IMR-90 (cell line): ENCODE measurements around the gene TMEM213. TPM values are rescaled to one million over a fixed set of nuclear protein-coding genes. Genes with fewer than 3 reads are reported as not detected.

ENCODE experiments used
- ATAC-seq: fragments of 200-7000 bp; cut with Tn5 transposase; 2 replicates; pipeline ENCODE4 v1.9.1; 2020; ENCODE audit warnings: low read depth, mild to moderate bottlenecking, moderate library complexity
- BruUV-seq: library from RNA; stranded (reverse); fragments of 400-500 nt; replicated peaks from 2 replicates; lab custom pipeline; 2021; lab: Mats Ljungman, UMichigan
- CTCF ChIA-PET: fragments of 300-600 bp; formaldehyde crosslinking; extraction: SDS; loops from one replicate; lab custom pipeline; 2021; ENCODE audit warnings: antibody characterized with exemption; lab: Yijun Ruan, JAX
- POLR2A ChIA-PET: fragments of 300-600 bp; sonication (Branson Sonifier 250); formaldehyde crosslinking; loops from one replicate; lab custom pipeline; 2022; ENCODE audit warnings: antibody characterized with exemption; ENCODE audit not compliant: unreplicated experiment; lab: Charles Lee
- DNase-seq: peaks from one replicate; pipeline ENCODE4 v3.0.0; 2013
- H2AFZ ChIP-seq: replicated peaks from 2 replicates; pipeline ENCODE3; 2013; ENCODE audit warnings: low read length, mild to moderate bottlenecking; ENCODE audit not compliant: poor library complexity
- H2AK5ac ChIP-seq: 2 replicates; pipeline ENCODE4 v1.6.1; 2013; ENCODE audit warnings: low read depth, low read length, inconsistent platforms
- H2AK9ac ChIP-seq: replicated peaks from 2 replicates; pipeline ENCODE3; 2013; ENCODE audit warnings: mild to moderate bottlenecking, low read depth, low read length, moderate library complexity; ENCODE audit not compliant: poor library complexity
- H2BK120ac ChIP-seq: 2 replicates; pipeline ENCODE4 v1.6.1; 2013; ENCODE audit warnings: low read depth, low read length, inconsistent platforms
- H2BK15ac ChIP-seq: 3 replicates; pipeline ENCODE4 v1.6.1; 2013; ENCODE audit warnings: low read depth, low read length, inconsistent platforms
- H2BK20ac ChIP-seq: 2 replicates; pipeline ENCODE4 v1.6.1; 2013; ENCODE audit warnings: low read depth, mild to moderate bottlenecking, inconsistent platforms, low read length, moderate library complexity
- H2BK5ac ChIP-seq: 2 replicates; pipeline ENCODE4 v1.6.1; 2013; ENCODE audit warnings: mild to moderate bottlenecking, low read depth, low read length, inconsistent platforms; ENCODE audit not compliant: poor library complexity, severe bottlenecking
- H3K14ac ChIP-seq: replicated peaks from 2 replicates; pipeline ENCODE4 v1.6.1; 2013; ENCODE audit warnings: low read depth, low read length, inconsistent platforms
- H3K18ac ChIP-seq: 2 replicates; pipeline ENCODE4 v1.6.1; 2013; ENCODE audit warnings: low read depth, low read length, control low read depth
- H3K23ac ChIP-seq: 2 replicates; pipeline ENCODE4 v1.6.1; 2013; ENCODE audit warnings: low read depth, low read length, inconsistent platforms
- H3K27ac ChIP-seq: 2 replicates; pipeline ENCODE4 v1.5.1; 2013; ENCODE audit warnings: mild to moderate bottlenecking, control low read depth, low read length; ENCODE audit not compliant: insufficient read depth
- H3K27me3 ChIP-seq: 2 replicates; pipeline ENCODE4 v1.6.1; 2013; ENCODE audit warnings: low read length; ENCODE audit not compliant: control insufficient read depth, insufficient read depth
- H3K36me3 ChIP-seq: 2 replicates; pipeline ENCODE4 v1.6.1; 2013; ENCODE audit warnings: low read length, mixed read lengths; ENCODE audit not compliant: control insufficient read depth, insufficient read depth
- H3K4ac ChIP-seq: 2 replicates; pipeline ENCODE4 v1.6.1; 2013; ENCODE audit warnings: low read depth, low read length, inconsistent platforms
- H3K4me1 ChIP-seq: 2 replicates; pipeline ENCODE4 v1.6.1; 2013; ENCODE audit warnings: low read length, mixed read lengths; ENCODE audit not compliant: control insufficient read depth, insufficient read depth
- H3K4me2 ChIP-seq: 2 replicates; pipeline ENCODE4 v1.6.1; 2013; ENCODE audit warnings: low read depth, mild to moderate bottlenecking, control low read depth, low read length, moderate library complexity
- H3K4me3 ChIP-seq: 2 replicates; pipeline ENCODE4 v1.5.1; 2013; ENCODE audit warnings: low read depth, mild to moderate bottlenecking, control low read depth, low read length, moderate library complexity; ENCODE audit not compliant: insufficient read depth
- H3K56ac ChIP-seq: 2 replicates; pipeline ENCODE4 v1.6.1; 2013; ENCODE audit warnings: low read length, inconsistent platforms; ENCODE audit not compliant: insufficient read depth; ENCODE audit errors: extremely low read depth
- H3K79me1 ChIP-seq, 2 experiments: 2 replicates each; pipeline ENCODE4 v1.6.1; 2013; ENCODE audit warnings: low read length in 2 of 2, inconsistent platforms in 1 of 2, low read depth in 1 of 2
- H3K9ac ChIP-seq: 2 replicates; pipeline ENCODE4 v1.6.1; 2013; ENCODE audit warnings: low read depth, low read length, control low read depth
- H3K9me1 ChIP-seq: 2 replicates; pipeline ENCODE4 v1.6.1; 2013; ENCODE audit warnings: low read length, inconsistent platforms; ENCODE audit not compliant: insufficient read depth
- H3K9me3 ChIP-seq: 2 replicates; pipeline ENCODE4 v1.6.1; 2013; ENCODE audit warnings: low read length; ENCODE audit not compliant: control insufficient read depth, insufficient read depth
- H4K20me1 ChIP-seq: 2 replicates; pipeline ENCODE4 v1.6.1; 2013; ENCODE audit warnings: low read length, inconsistent platforms; ENCODE audit not compliant: insufficient read depth
- H4K5ac ChIP-seq: 2 replicates; pipeline ENCODE4 v1.6.1; 2013; ENCODE audit warnings: mild to moderate bottlenecking, low read depth, low read length, control low read depth
- H4K8ac ChIP-seq, 2 experiments: 2 replicates each; pipeline ENCODE4 v1.6.1; 2013; ENCODE audit warnings: low read depth in 2 of 2, low read length in 2 of 2, control low read depth in 1 of 2, inconsistent platforms in 1 of 2
- H4K91ac ChIP-seq: 2 replicates; pipeline ENCODE4 v1.6.1; 2013; ENCODE audit warnings: low read depth, low read length, inconsistent platforms; ENCODE audit not compliant: insufficient read depth
- BHLHE40 ChIP-seq: fragments of 150-350 bp; IDR thresholded peaks from 2 replicates; pipeline ENCODE4 v1.6.1; 2016; ENCODE audit warnings: mild to moderate bottlenecking, low read depth, low read length
- CEBPB ChIP-seq: IDR thresholded peaks from 2 replicates; pipeline ENCODE4 v1.6.1; 2012; ENCODE audit warnings: low read depth, low read length, improper control_type of control experiment
- CHD1 ChIP-seq: IDR thresholded peaks from 2 replicates; pipeline ENCODE4 v1.6.1; 2012; ENCODE audit warnings: low read depth, low read length, improper control_type of control experiment
- CTCF ChIP-seq: conservative IDR thresholded peaks from 2 replicates; pipeline ENCODE4 v1.5.1; 2012; ENCODE audit warnings: mild to moderate bottlenecking, low read depth, low read length, improper control_type of control experiment
- ELK1 ChIP-seq: fragments of 150-350 bp; IDR thresholded peaks from 2 replicates; pipeline ENCODE4 v1.6.1; 2016; ENCODE audit warnings: low read depth, mild to moderate bottlenecking, low read length, moderate library complexity, borderline replicate concordance
- FOS ChIP-seq: fragments of 150-350 bp; IDR thresholded peaks from 2 replicates; pipeline ENCODE4 v1.6.1; 2016; ENCODE audit warnings: low read depth, low read length
- MAZ ChIP-seq: IDR thresholded peaks from 2 replicates; pipeline ENCODE4 v1.6.1; 2012; ENCODE audit warnings: low read depth, mild to moderate bottlenecking, low read length, improper control_type of control experiment, moderate library complexity, borderline replicate concordance
- MXI1 ChIP-seq: IDR thresholded peaks from 2 replicates; pipeline ENCODE4 v1.6.1; 2012; ENCODE audit warnings: low read depth, mild to moderate bottlenecking, low read length, moderate library complexity, borderline replicate concordance
- RAD21 ChIP-seq: IDR thresholded peaks from 2 replicates; pipeline ENCODE4 v1.6.1; 2012; ENCODE audit warnings: low read length, improper control_type of control experiment
- RCOR1 ChIP-seq: IDR thresholded peaks from 2 replicates; pipeline ENCODE4 v1.6.1; 2012; ENCODE audit warnings: mild to moderate bottlenecking, low read length, improper control_type of control experiment; ENCODE audit not compliant: insufficient replicate concordance
- RFX5 ChIP-seq: IDR thresholded peaks from 2 replicates; pipeline ENCODE4 v1.8.0; 2012; ENCODE audit warnings: low read depth, mild to moderate bottlenecking, low read length, moderate library complexity
- SMC3 ChIP-seq: fragments of 150-350 bp; IDR thresholded peaks from 2 replicates; pipeline ENCODE4 v1.6.1; 2016; ENCODE audit warnings: low read depth, mild to moderate bottlenecking, antibody characterized with exemption, low read length, moderate library complexity
- USF2 ChIP-seq: fragments of 150-350 bp; IDR thresholded peaks from 2 replicates; pipeline ENCODE4 v1.6.1; 2017; ENCODE audit warnings: mild to moderate bottlenecking, antibody characterized with exemption, low read length, low read depth
- WGBS, 2 experiments: methylation state at CpG; one replicate each; pipeline versions ENCODE4 v1.1.5 to v1.1.7; 2013; ENCODE audit warnings: missing lambda C conversion rate in 2 of 2; ENCODE audit not compliant: insufficient read length in 1 of 2; ENCODE audit errors: extremely low coverage in 2 of 2; 5-methylcytosine and 5-hydroxymethylcytosine counted together
- dilution Hi-C: fragments of 300-500 bp; cut with HindIII; formaldehyde crosslinking; loops from one replicate; pipeline ENCODE4 v1.14.3; 2018; ENCODE audit warnings: low sequenced_read_pairs; ENCODE audit not compliant: unreplicated experiment
- in situ Hi-C: fragments of 300-500 bp; cut with MboI; formaldehyde crosslinking; loops from 3 replicates; pipeline ENCODE4 v1.14.3; 2019; ENCODE audit warnings: low sequenced_read_pairs, inconsistent platforms, mixed read lengths
- intact Hi-C: fragments of 100-400 bp; cut with micrococcal nuclease; formaldehyde crosslinking; loops from 2 replicates; pipeline ENCODE4 v1.10.0; 2022
- polyA plus RNA-seq, 3 experiments: library from polyadenylated mRNA; depleted of rRNA; stranded (reverse); fragments of >200 nt; gene quantifications; 2 replicates each; pipeline ENCODE4 v1.2.3, GENCODE V29; 2012; ENCODE audit warnings: low replicate concordance in 1 of 3
- total RNA-seq: library from RNA; depleted of rRNA; stranded (reverse); fragments of >200 nt; gene quantifications from 2 replicates; pipeline ENCODE4 v1.2.3, GENCODE V29; 2012

Gene TMEM213
- total and polyA plus RNA-seq, 2 of the 4 experiments (the other 2 are of a cell fraction), result not detected

- no peaks in the 10 kb centered on the region for H3K27me3 ChIP-seq
- no peak overlapping the region for H3K4me3 ChIP-seq
- H2BK15ac ChIP-seq, result no peak overlapping the region
- H2AK5ac ChIP-seq, result no peak overlapping the region
- H3K9me1 ChIP-seq, result peaks cover 3% of the 10 kb centered on the region; the same call in 1 of the 2 replicates
- intact Hi-C loops (no loop called here), dilution Hi-C loops (no loop called here), in situ Hi-C loops (loop anchor here (10.0 kb wide), 1 partner anchor 193 kb away; no protein-coding TSS in a partner anchor)
- H3K14ac ChIP-seq, result no peak overlapping the region
- H3K4me1 ChIP-seq, result no peaks in the 10 kb centered on the region; the same call in 1 of the 2 replicates
- H3K36me3 ChIP-seq, result peaks cover 2% of the 10 kb centered on the region; the same call in 1 of the 2 replicates
- no peak overlapping the region for H3K18ac ChIP-seq
- H2BK20ac ChIP-seq, result no peak overlapping the region
- H3K4me2 ChIP-seq, result no peak overlapping the region
- H4K8ac ChIP-seq, result no peak overlapping the region
- ATAC-seq, result no peak
- no peak overlapping the region for H3K23ac ChIP-seq
- H4K91ac ChIP-seq, result no peak overlapping the region
- DNase-seq, result no peak
- H3K56ac ChIP-seq, result no peak overlapping the region
- TF ChIP-seq ELK1, result no peak
- TF ChIP-seq RCOR1, result no peak
- no peak for TF ChIP-seq USF2
- no peak for TF ChIP-seq FOS
- TF ChIP-seq SMC3, result no peak
- no peak for TF ChIP-seq CHD1
- no peak for TF ChIP-seq RFX5
- no peak for TF ChIP-seq RAD21
- TF ChIP-seq MXI1, result no peak
- TF ChIP-seq BHLHE40, result no peak
- TF ChIP-seq CTCF, result no peak
- TF ChIP-seq MAZ, result no peak
- TF ChIP-seq CEBPB, result no peak
- ChIA-PET CTCF (no interaction called here), POLR2A (no interaction called here)
- no peak overlapping the region for H3K4ac ChIP-seq
- no peaks in the 10 kb centered on the region for H3K9me3 ChIP-seq
- no peak overlapping the region for H2BK120ac ChIP-seq
- no peak overlapping the region for H3K9ac ChIP-seq
- H2BK5ac ChIP-seq, result no peak overlapping the region
- no peak overlapping the region for H4K5ac ChIP-seq
- WGBS, 2 experiments, result 100% methylated on average over 1 of the region's 6 CpGs; no CpG with 5 or more reads in 1 of the 2 experiments
- no peak overlapping the region for H3K27ac ChIP-seq
- H4K20me1 ChIP-seq, result no peaks in the 10 kb centered on the region
- H2AK9ac ChIP-seq, result no peak overlapping the region
- BruUV-seq, result no TSS peak
- H2AFZ ChIP-seq, result no peak overlapping the region
- H3K79me1 ChIP-seq, result no peaks in the 10 kb centered on the region
These were observed 83.9 kb downstream of the TMEM213 start for GRCh38 chr7:138881579-138882188.
